Retinal pigment epithelial cell (primary cell): ENCODE measurements around the gene PIEZO1.

Experiments used
- DNase-seq: peaks from one replicate; pipeline ENCODE4 v3.0.0-alpha.2; 2010; ENCODE audit warnings: low read depth
- H3K4me3 ChIP-seq: 2 replicates; pipeline ENCODE4 v1.5.1; 2011; ENCODE audit warnings: mild to moderate bottlenecking, low read length, control low read depth, moderate library complexity
- CTCF ChIP-seq: conservative IDR thresholded peaks from 2 replicates; pipeline ENCODE4 v1.5.1; 2011; ENCODE audit warnings: low read depth, low read length, control low read depth, inconsistent platforms

PIEZO1 gene

GRCh38 chr16:88719933-88720296 is 65.1 kb downstream of the PIEZO1 start:
- TF ChIP-seq CTCF, result no peak
- DNase-seq, result no peak
- no peak overlapping the region for H3K4me3 ChIP-seq

- no peak for DNase-seq
- no peak for TF ChIP-seq CTCF
- no peak overlapping the region for H3K4me3 ChIP-seq
Observed at GRCh38 chr16:88719267-88719932, 65.6 kb downstream of the PIEZO1 start.

- DNase-seq, result no peak
- no peak overlapping the region for H3K4me3 ChIP-seq
- TF ChIP-seq CTCF, result no peak
Observed at GRCh38 chr16:88718178-88718577, 66.8 kb downstream of the PIEZO1 start.

GRCh38 chr16:88716601-88717001 is 68.4 kb downstream of the PIEZO1 start:
- TF ChIP-seq CTCF, result no peak
- no peak for DNase-seq
- no peak overlapping the region for H3K4me3 ChIP-seq

GRCh38 chr16:88716201-88716600 is 68.8 kb downstream of the PIEZO1 start:
- DNase-seq, result no peak
- H3K4me3 ChIP-seq, result no peak overlapping the region
- no peak for TF ChIP-seq CTCF

- no peak overlapping the region for H3K4me3 ChIP-seq
- no peak for TF ChIP-seq CTCF
- DNase-seq, result no peak
Observed at GRCh38 chr16:88715312-88716190, 69.5 kb downstream of the PIEZO1 start.
